Measurements from ENCODE around the gene ARHGAP18.

The ARHGAP18 gene

DNA sequence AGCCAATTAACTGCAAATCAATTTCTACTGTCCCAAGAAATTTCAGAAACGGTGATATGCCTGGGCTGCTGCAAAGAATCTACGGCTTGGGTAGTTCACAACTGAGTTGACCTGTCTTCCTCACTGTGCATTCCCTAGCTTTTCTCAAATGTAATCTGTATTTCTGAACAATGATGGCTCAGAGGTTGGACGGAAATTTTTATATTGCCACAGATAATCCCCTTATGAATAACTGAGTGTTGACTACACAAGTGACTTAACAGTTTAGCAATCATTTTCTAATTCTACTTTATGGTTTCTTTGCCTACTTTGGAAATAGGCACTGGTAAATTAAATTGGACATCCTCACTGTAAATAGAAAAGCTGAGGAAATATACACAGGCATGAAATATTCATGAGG lies 94.5 kb downstream of the ARHGAP18 start:
- no peak for DNase-seq

DNA sequence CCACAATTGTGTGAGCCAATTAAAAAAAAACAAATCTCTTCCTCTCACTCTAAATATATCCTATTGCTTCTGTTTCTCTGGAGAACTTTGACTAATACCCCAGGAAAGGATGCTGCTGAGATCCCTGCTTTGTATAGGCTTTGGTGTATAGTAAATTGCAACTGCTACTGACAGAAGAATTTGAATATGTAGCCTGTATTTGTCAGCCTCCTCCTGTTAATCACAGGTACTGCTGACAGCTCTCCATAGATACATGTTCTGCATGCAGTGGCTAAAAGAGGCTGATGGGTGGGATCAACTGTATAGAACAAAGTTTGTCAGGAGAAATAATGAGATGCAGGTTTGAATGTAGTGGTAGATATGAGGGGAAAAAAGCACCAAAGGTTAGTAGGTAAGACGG lies 95.0 kb downstream of the ARHGAP18 start:
- no peak for DNase-seq

DNA sequence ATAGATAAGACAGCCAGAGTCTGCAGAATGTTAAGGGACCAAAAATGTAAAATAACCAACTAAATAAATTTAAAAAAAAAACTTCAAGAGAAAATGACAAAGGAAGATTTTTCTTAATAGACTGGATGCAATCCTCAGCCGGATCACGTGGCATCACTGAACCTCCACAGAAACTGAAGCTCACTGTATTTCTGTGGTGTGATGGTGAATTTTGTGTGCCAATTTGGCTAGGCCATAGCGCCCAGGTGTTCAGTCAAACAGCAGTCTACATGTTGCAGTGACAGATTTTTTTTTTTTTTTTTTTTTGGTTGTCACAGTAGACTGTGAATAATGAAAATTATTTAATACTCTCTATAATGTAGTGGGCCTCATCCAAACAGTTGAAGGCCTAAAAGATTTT lies 95.5 kb downstream of the ARHGAP18 start:
- no peak for DNase-seq

DNA sequence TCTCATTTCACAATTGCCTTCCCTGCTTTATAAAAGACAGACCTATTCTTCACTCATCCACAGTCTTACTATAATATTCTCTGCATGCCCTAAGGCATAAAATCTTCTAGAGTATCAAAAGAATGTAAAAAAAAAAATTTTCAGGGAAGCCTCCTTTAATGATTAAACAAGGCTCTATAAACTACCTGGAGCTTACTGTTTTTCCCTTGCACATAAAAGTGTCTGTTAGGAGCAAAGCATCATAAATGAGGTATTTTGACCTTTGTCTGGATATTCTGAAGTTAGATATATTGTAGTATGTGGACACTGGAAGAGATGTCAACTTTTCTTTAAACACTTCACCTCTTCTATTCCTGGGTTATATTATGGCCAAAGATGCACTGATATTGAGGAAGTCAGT lies 97.5 kb downstream of the ARHGAP18 start:
- no peak for DNase-seq

DNA sequence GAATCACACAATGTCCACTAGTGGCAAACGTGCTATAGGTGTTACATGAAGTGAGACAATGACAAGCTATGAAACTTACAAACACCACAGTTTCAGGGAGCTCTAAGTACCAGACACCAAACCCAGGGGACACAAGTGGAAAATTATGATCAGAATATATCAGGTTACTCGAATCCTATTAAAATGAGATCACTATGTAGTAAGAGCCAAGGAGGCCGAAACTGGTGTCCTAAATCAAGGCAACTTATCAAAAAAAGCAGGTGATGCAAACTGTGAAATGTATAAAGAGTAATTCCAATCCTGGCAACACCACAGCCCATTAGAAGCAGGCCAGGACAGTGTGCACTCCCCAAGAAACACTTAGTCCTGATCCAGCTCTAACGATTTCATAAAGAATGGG lies 100.3 kb downstream of the ARHGAP18 start:
- DNase-seq: no peak

DNA sequence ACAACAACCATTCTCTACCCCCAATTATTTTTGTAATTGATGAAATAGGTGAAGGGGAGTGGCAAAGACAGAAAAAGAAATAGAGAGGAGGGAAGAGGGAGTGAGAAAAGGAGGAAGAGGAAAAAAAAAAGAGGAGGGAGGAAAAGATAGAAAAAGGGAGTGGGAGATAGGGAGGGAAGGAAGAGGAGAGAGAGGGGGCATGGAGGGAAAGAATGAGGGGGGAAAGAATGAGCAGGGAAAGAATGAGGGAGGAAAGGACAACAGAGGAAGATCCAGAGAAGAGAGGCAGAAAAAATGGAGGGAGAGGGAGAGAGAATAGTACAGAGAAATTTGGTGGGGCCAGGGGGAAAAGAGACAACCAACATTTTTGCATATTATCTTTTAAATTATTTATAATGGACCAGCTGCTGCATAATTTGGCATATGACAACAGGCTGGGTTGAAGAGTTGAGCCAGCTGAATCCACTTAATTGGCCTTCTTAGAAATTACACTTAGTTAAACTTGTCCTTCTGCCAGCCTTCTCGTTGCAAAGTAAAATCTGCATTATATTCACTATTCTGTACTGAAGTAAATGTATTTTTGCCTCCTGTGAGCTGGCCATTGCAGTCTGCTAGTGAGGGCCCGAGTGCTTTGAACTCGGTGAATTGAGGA lies 101.0 kb downstream of the ARHGAP18 start:
- no peak for DNase-seq

GRCh38 chr6:129607581-129608186 lies 102.3 kb downstream of the ARHGAP18 start:
- DNase-seq: peak in 1 of 51 donors; percentile 20

GRCh38 chr6:129606664-129607063 lies 103.3 kb downstream of the ARHGAP18 start:
- no peak for DNase-seq

DNA sequence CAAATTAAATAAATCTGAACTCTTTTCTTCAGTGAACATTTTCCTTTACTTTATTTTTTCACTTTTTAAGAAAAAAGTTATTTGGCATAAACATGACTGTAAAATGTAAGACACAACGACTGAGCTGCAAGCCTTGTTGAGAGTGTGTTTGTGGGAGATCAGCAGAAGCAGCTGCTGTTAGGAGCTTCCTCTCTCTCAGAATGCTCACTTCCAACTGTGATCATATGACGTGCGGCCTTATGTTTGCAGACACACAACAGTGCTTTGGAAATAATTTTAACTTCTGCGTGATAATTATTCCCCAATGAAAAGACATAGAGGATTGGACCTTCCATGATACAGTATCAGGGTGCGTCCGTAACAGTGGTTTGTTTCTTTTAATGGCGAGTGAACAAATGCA lies 104.0 kb downstream of the ARHGAP18 start:
- DNase-seq: no peak

DNA sequence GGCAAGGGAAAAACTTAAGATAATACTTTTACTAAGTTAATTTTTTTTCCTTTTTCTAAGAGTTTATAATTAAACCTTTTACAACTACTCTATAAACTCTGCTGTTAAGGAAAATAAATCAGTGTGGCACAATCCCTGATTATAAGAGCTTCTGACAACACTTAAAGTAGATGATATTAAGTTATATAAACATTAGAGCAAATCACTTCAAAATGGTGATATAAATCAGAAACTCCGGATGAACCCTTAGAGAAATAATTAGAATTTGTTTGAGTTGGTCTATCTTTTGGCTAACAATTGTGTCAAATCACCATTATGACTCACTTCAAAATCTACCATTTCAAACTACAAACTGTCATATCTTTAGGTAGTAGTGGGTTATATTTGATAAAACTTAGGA lies 104.9 kb downstream of the ARHGAP18 start:
- DNase-seq: no peak

GRCh38 chr6:129604321-129604720 lies 105.7 kb downstream of the ARHGAP18 start:
- DNase-seq: no peak

- DNase-seq: no peak
Measured at GRCh38 chr6:129603741-129604140, 106.2 kb downstream of the ARHGAP18 start.

DNA sequence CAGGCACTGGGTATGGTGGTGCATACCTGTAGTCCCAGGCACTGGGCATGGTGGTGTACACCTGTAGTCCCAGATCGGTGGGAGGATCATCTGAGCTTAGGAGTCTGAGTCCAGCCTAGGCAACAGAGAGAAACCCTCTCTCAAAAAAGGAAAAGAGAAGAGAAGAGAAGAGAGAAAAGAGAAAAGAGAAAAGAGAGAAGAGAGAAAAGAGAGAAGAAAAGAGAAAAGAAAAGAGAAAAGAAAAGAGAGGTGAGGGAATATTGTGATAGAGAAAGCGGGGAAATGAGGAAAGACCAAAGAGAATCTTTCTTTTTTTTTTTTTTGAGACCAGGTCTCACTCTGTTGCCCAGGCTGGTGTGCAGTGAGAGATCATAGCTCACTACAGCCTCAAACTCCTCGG lies 108.7 kb downstream of the ARHGAP18 start:
- no peak for DNase-seq

- DNase-seq: no peak
Measured at GRCh38 chr6:129599467-129599866, 110.5 kb downstream of the ARHGAP18 start.

DNA sequence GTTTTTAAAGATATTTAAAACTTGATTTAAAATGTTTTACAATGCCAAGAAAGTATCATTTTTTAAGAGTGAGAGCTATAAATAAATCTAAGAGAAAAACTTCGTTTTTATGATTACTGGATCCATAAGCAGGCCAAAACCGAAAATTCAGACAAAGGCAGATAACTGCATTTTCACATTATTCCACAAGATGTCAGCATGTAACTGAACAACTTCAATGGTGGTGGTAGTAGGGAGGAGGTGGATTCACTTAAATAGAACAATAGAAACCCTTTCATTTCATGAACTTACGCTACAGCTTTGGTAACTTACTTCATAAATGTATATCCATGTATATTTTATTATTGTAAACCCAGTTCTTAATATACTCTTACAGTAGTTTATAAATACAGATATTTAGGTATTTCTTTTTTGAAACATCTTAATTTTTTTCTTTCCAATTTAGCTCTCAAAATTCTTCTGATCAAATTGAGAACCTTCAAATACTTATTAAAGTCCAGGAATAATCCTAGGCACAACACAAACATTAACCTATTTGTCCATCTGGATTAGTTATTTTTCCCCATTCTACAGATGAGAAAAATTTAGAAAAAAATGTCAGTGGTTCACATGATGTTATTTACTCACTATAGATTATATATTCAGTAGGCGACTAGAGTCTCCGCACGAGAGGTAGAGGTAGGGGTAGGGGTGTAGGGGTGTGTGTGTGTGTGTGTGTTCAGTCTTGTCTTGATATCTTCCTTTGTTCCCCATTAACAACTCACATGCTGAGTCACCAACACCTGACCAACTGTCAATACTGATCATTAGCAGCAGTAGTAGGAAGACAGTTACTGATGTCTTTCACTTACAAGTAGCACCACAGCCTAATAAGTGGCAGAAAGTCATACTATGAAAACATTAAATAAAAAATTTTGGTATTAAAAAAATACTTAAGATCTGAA lies 111.5 kb downstream of the ARHGAP18 start:
- peak in 1 of 51 donors; percentile 68 for DNase-seq

GRCh38 chr6:129597023-129597713 lies 112.8 kb downstream of the ARHGAP18 start:
- no peak for DNase-seq

- no peak for DNase-seq
Measured at GRCh38 chr6:129596522-129596921, 113.5 kb downstream of the ARHGAP18 start.

DNA sequence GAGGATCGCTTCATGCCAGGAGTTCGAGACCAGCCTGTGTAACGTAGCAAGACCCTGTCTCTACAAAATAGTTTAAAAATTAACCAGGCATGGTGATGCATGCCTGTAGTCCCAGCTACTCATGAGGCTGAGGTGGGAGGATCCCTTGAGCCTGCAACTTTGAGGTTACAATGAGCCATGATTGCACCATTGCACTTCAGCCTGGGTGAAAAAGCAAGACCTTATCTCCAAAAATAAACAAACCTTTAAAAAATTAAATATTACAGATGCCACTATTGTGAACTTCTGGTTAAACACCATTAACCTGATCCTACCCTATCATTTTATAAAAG lies 116.8 kb downstream of the ARHGAP18 start:
- DNase-seq: no peak

- no peak for DNase-seq
Measured at GRCh38 chr6:129592516-129593232, 117.3 kb downstream of the ARHGAP18 start.

GRCh38 chr6:129590408-129591022 lies 119.5 kb downstream of the ARHGAP18 start:
- no peak for DNase-seq

DNA sequence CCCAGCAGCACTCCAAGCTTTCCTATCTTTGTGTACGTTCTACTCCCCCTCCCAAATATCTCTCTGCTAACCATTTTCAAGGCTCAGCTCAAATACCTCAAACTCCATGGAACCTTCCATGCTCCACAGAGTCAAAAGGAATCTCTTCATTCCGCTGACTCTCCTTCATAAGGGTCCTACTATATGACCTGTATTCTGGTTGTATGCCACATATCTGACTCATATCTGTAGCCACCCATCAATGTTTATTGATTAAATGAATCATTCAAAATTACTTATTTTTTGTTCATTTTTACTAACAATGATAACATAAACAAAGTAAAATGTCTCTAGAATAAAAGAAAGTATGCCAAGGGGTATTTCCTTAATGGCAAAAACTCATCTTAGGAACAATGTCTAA lies 123.2 kb downstream of the ARHGAP18 start:
- no peak for DNase-seq

Data from hypothalamus (tissue), 51 donors.